HTR-8/SVneo (cell line): Measurements from ENCODE around the gene SYT12.

Source experiments
- DNase-seq: peaks from one replicate; pipeline ENCODE4 v3.0.0; 2011; ENCODE audit warnings: low spot score, mixed read lengths; ENCODE audit not compliant: insufficient read length
- FAIRE-seq: peaks from 2 replicates; lab custom pipeline; 2011; peaks lifted over from hg19 to GRCh38; lab: Jason Lieb, UNC

The SYT12 gene

DNA sequence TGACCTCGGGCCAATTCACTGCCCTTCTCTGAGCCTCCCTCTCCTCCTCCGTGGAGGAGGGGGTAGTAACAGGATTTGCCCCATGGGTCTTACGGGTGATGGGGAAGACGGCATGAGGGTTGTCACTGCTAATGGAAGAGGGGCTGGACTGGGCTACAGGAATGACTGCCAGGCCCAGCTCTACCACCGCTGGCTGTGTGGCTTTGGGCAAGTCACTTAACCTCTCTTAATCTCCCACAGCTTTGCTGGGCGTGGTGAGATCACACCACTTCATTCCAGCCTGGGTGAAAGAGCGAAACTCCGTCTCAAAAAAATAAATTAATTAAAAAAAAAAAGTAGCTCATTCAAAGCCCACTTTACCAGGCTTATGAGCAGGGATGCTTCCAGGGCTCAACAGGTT, 2.8 kb downstream of the SYT12 start:
- FAIRE-seq (no peak), DNase-seq (no peak)

DNA sequence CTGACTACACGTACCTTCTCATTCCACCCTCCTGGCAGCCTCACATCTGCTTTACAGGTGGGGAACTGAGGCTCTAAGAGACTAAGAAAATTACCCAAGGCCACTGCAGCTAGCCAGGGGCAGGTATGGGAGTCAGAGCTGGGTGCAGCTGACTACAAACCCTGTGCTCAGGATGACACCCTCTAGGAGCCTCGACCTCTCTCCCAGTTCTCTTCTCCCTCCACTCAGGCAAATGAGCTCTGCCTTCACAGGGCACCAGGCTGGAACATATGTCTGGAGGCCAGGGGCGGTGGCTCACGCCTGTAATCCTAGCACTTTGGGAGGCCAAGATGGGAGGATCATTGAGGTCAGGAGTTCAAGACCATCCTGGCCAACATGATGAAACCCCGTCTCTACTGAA, 4.0 kb downstream of the SYT12 start:
- DNase-seq = no peak
- FAIRE-seq = no peak

DNA sequence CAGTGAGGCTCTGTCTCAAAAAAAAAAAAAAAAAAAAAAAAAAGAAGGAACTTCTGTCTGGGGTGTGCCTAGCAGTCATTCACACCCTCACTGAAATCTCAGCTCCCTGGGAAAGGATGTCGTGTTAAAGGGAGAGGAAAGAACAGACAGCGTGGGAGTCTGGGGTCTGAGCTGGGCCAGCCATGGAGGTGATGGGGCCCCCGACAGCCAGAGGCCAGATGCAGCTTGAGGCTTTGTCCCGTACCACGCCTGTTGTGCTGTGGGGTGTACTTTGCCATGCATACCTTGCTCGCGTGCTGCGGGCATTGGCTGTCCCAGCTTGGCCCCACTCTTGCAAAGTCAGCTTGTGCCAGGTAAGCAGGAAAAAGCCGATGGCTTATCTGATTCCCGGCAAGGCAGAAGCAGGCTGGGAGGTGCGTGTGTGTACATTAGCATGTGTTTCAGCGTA, 4.6 kb downstream of the SYT12 start:
- FAIRE-seq = no peak
- no peak for DNase-seq

DNA sequence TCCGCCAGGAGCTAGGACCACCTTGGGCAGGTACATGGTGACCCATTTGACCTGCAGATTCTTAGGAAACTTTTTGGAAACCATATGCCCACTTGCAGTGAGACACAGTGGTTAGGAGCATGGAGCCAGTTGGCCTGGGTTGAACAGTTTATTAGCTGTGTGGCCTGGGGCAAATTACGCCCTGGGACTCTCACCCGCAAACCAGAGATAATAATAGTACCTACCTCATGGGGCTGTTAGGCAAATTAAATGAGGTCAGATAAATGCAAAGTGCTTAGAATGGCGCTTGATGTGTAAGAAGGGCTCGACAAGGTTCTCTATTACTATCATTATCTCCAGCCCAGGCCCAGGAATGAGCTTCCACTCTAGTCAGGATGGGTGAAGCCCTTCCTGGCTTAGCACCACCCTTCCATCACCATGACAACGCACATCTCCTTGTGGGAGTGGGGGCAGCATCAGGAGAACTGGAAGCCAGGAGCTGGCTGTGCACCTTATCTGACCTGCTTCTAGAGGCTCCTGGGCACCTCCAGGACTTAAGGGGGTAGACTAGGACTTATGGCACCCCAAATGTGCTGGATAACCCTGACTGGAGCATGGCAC, 5.1 kb downstream of the SYT12 start:
- DNase-seq (no peak), FAIRE-seq (no peak)

DNA sequence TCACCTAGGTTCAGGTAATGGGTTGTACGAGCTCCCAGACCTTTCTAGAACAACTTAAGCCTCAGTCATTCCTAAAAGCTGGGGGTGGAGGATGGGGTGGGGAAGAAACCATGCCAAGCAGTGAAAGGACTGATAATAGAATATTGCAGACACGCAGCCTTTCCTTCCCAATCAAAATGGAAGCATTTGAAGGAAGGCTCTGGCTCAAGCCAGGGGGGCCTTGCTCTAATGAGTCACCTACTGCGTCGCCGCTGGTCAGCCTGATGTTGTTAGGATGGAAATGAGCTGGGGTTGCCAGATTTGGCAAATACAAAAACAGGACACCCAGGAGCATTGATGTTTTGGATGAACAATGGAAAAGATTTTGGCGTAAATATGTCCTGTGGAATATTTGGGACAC, 6.2 kb downstream of the SYT12 start:
- FAIRE-seq = no peak
- DNase-seq = no peak

DNA sequence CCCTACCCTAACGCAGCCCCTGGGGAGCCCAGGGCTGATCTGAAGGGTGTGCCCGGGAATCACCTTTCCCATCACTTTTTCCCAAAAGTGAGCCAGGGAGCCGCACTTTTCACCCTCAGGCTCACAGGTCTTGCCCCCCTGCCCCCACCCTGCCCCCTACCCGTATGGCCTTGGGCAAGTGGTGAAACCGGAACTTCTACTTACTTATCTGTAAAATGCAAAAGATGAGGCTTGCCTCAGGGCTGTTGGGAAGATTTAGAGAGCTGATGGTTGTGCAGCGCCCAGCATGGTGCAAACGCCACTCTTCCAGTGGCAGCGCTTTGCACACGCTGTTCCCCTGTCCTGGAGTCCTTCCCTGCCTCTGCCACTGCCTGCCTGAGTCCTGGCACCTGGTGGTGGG, 8.0 kb downstream of the SYT12 start:
- DNase-seq = no peak
- FAIRE-seq = no peak

DNA sequence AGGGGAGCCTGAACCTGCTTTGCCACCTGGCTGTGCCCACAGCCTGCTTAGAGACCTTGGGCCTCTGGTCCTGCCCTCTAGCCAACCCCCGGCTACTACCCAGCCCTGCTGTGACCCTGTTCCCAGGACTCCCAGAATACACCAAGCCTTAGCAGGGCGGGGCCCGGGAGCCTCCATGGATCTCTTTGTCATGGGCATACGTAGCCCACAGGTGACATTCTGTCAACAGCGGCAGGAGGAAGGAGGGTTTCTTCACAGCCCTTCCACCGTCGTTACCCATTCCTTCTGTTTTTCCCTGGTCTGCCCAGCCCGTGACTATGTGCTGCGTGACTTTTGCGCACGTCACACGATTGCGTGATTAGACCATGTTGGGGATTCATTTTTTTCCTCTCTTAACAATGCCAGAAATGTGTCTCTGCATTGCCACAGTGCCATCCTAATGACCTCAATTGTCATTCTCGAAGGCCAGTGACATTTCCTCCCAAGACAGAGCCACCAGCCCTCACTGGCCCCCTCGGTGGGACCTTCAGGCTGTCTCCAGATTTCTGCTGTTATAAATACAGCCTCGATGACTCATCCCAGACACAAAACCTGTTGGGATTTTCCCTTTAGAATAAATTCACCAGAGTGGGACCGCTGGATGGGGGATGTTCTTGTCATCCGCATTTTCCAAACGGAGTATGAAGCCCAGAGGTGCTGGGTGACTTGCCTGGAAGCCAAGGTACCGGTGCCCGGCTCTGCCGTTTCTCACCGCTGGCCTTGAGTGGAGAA, 9.0 kb downstream of the SYT12 start:
- DNase-seq = peak; percentile 49
- FAIRE-seq = peak; percentile 4

DNA sequence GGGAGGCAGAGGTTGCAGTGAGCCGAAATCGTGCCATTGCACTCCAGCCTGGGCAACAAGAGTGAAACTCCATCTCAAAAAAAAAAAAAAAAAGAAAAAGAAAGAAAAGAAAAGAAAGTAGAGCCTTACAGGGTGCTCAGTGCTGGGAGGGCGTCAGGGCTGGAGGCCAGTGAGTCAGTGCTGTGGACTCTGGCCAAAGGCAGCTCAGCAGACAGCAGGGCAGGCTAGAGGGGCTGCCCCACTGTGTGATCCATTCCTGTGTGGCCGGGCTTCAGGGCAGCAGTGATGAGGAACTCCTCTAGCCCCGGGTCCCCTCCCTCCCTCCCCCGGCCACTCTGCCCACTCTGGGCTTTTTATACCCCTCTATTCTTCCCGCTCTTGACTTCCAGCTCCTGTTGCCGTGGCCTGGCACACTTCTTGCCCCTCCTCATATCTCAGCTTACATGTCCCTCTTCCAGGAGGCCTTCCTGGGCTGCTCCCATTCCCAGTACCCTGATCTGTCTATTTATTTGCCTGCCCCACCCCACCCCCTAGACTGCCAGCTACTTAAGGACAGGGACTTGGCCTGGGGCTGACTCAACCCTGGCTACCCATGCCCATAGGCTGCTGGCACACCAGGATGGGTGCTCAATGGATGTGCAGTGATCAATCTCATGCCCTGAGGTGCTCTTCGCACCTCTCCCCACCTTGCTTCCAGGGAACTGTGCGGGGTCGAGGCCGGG, 10.1 kb downstream of the SYT12 start:
- DNase-seq = peak; percentile 78
- FAIRE-seq = no peak

DNA sequence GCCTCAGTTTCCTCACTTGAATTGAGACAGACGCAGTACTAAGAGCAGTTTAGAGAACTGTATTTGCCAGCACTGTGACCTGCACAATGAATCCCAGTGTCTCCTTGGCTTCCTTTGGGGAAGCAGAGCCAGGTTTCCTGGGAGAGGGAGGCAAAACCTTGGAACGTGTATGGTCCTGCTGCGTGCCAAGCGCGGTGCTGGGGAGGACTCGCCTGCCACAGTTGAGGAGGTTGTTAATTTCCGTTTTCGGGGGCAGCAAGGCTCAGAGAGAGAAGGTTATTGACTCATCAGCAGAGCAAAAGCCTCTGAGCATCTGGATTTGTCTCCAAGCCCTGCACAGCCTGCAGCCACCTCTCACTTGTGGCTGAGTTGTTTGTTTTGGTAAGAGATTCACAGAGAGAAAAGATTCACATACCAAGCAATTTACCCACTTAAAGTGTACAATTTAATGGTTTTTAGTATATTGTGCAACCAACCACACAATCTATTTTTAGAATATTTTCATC, 10.8 kb downstream of the SYT12 start:
- no peak for FAIRE-seq
- peak; percentile 75 for DNase-seq

DNA sequence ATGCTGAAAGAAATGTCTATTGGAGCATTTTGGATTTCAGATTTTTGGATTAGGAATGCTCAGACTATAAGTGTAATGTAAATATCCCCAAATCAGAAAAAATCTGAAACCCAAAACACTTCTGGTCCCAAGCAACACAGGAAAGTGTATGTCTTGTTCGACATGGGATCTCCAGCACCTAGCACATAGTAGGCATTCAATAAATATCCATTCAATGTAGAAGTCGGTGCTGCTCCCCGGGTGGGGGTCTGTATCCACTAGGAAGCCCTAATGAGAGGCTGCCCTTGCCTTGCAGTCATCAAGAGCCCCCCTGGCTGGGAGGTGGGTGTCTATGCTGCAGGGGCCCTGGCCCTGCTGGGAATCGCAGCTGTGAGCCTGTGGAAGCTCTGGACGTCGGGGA, 11.4 kb downstream of the SYT12 start:
- DNase-seq (no peak), FAIRE-seq (no peak)

DNA sequence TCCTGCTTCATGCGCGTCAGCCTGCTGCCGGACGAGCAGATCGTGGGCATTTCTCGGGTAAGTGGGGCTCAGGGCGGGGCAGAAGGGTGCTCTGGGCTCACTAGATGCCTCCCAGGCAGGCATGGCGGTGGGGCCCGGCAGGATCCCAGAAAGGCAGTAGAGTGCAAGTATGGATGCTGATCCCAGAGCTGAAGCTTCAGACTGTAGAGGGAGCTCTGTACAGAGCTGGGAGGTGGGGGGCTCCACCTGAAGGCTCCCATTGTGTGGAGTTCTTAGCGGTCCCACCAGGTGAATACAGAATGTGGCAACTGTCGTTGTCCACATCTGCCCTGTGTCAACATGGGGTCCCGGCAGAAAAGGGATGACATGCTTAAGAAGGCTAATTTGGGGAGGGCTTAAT, 17.2 kb downstream of the SYT12 start:
- DNase-seq (no peak), FAIRE-seq (no peak)

DNA sequence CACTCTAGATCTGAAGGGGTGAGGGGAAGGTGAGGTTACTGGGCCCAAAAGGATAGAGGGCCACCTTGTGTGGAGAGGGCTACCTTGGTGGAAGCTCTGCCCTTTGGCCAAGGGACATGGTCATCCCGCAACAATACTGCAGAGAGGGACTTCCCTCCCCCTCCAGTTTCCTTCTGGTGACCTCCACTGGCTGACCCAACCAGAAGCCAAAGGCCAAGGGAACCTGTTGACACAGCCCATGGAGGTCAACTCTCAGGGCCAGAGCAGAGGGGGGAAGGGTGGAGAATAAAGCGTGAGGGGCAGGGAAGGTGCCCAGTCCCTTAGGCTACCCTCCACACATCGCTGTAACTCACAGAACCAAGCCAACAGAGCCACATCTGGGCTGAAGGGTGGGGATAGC, 18.7 kb downstream of the SYT12 start:
- DNase-seq (no peak), FAIRE-seq (no peak)

DNA sequence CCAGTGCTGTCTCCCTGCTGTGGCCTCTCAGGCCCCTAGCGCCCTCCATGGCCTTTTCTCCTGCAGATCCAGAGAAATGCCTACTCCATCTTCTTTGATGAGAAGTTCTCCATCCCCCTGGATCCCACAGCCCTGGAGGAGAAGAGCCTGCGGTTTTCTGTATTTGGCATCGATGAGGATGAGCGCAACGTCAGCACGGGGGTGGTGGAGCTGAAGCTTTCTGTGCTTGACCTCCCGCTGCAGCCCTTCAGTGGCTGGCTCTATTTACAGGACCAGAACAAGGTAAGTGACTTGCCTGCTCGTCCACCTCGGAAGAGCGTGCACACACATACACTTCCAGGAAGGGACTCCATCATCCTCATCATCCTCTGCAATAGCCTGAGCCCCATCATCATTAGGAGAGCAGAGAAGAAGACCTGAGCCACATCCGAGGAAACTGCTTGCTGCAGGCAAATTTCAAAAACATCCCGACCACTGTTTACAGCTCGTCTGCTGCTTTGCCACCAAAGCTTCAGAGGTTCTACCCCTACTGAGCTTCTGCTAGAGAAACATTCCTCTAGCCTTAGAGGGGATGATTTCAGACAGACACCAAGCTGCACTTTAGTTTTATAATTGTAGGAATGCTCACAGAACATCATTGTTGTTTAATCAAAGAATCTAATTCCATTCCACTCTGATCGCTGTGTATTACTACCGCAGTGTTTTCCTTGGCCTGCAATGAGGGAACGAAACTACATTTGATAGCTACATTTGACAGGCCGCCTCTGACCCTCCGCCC, 20.8 kb downstream of the SYT12 start:
- no peak for FAIRE-seq
- DNase-seq = no peak

DNA sequence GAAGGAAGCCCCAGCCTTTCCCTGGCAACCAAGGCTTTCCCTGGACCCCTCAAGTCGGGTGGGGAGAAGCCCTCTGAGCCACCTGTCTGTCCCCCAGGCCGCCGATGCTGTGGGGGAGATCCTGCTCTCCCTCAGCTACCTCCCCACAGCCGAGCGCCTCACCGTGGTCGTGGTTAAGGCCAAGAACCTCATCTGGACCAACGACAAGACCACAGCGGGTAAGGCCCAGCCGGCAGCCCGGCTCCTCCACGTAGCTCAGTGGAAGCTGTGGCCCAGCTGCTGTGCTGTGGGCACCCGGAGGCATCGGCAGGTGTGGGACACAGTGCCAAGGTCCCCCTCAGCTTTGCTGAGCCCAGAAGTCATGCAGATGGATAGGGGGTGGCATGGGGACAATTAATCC, 21.6 kb downstream of the SYT12 start:
- no peak for FAIRE-seq
- DNase-seq = no peak

DNA sequence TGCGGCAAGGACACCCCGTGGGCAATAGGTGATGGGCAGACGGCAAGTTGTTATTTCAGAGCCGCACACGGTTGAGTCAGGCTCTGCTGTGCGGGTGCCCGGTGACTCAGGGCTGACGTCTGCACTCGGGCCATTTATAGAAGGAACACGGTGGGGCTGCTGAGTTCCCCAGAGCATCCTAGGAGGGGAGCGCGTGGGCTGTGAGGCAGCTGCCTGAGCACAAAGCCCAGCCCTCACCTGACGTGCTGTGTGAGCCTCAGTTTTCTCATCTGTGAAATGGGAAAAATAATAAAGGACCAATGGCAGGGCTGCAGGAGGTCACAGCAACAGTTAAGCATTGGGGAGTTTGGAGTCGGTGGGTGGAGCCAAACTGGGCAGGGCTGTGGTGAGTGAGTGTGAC, 22.4 kb downstream of the SYT12 start:
- FAIRE-seq (no peak), DNase-seq (no peak)

DNA sequence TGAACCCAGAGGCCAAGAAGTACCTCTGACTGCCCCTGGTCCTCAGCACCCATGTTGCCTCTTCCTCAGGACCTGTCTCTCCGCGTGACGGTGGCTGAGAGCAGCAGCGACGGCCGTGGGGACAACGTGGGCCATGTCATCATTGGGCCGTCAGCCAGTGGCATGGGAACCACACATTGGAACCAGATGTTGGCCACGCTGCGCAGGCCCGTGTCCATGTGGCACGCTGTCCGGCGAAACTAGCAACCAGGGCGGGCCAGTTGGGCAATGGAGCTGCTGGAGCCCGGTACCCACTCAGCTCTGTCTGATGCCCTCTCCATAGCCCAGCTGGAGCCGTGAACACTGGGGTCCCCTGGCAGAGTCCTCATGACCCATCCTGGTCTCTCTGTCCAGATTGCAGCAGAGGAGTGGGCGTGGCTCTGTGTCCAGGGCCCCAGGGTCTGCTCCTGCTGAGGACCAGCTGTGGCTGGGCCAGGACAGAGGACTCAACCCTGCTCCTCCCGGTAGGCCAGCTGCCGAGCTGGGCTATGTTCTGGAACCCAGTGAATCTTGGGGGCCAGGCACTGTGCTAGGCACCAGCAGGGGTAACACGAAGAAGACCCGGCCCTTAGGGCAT, 25.7 kb downstream of the SYT12 start:
- FAIRE-seq (no peak), DNase-seq (no peak)

DNA sequence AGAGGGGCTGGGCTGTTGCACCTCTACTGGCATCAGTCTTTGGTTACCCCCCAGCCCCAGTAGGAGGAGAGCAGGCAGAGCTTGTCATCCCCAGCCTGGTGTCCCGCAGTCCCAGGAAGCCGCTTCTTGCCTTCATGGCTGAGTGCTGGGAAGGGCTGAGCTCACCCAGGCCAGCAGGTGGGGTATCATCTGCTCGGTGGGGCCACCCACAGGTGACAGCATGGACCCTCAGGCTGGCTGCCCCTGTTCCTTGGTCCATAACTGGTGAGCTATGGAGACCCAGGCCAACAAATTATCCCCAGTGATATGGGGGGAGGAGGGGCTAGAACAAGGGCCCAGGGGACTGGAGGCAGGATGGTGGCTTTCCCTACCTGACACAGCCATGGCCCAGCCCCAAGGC, 27.2 kb downstream of the SYT12 start:
- no peak for FAIRE-seq

DNA sequence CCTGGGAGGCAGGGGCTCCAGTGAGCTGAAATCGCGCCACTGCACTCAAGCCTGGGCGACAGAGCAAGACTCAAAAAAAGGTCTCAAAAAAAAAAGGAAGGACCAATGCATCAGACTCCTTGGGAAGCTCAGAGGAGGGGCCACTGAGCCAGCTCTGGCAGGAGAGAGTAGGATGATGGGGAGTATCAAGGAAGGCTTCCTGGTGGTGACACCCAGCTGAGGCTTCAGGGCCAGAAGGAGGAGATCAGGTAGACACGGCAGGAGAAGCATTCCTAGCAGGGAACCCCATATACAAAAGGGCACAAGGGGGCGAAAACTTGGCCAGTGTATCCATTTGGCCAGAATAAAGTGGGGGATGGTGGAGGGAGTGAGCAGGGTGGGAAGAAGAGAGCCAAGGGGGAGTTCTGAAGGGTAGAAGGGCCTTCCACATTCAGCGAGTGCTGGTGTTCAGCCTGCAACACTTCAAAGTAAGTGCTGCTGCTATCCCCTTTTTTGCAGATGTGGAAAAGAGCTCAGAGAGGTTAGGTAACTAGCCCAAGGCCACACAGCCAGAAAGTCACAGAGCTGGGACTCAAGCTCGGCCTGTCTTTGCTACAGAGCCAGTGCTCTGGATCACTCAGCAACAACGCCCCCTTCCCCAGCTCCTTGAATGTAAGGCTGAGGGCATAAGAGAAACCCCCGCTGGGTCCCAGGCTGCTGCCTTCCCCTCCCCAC, 28.4 kb downstream of the SYT12 start:
- no peak for FAIRE-seq

More for the DNA sequence above, 27.2 kb downstream of the SYT12 start:
- no peak for DNase-seq

DNA sequence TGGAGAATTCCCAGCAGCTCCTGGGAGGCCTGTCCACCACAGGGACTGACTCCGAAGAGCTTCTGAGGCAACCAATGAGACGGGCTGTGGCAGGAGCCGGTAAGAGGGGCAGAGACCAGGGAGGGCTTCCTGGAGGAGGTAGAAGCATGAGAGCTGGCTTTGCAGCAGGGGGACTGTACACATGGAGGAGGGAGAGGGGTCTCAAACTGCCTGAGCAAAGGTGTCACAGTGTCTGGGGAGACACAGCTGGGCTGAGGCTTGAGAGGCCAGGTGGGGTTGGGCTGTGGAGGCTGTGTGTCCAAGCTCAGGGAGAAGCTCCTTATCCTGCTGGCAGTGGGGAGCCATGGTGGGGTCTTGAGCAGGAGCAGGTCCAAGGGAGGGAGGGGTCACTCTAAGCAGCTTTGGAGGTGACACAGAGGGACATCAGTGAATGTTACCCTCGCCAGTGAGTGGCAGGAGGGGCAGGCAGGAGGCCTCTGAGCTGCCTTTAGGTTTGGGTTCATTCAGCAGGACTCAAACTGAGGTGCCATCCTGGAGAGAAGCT, 29.1 kb downstream of the SYT12 start:
- DNase-seq = no peak
- no peak for FAIRE-seq

More for the DNA sequence above, 28.4 kb downstream of the SYT12 start:
- no peak for DNase-seq
